Stomach smooth muscle (tissue), 2 donors: ENCODE results near the gene ALOXE3.
"Not testable (repeated sequence)": the region's sequence is repeated elsewhere in the genome, so short reads cannot be mapped to it uniquely, and the experiment has no call there.

ENCODE experiments used
- H3K27ac ChIP-seq: one replicate; pipeline ENCODE4 v1.7.0; 2013; ENCODE audit warnings: mild to moderate bottlenecking, low read length, inconsistent platforms
- H3K27me3 ChIP-seq, 2 donors: one replicate each; pipeline ENCODE4 v1.7.0; 2013; ENCODE audit warnings: low read length in 2 of 2; ENCODE audit not compliant: insufficient read depth in 2 of 2, control insufficient read depth in 1 of 2
- H3K36me3 ChIP-seq, 2 donors: one replicate each; pipeline ENCODE4 v1.7.0; 2013; ENCODE audit warnings: low read length in 2 of 2; ENCODE audit not compliant: control insufficient read depth in 2 of 2, insufficient read depth in 2 of 2
- H3K4me1 ChIP-seq: one replicate; pipeline ENCODE4 v1.7.0; 2013; ENCODE audit warnings: low read length; ENCODE audit not compliant: control insufficient read depth, insufficient read depth
- H3K4me3 ChIP-seq, 2 donors: one replicate each; pipeline ENCODE4 v1.7.0; 2013; ENCODE audit warnings: low read length in 2 of 2
- H3K9ac ChIP-seq, 2 donors: one replicate each; pipeline ENCODE4 v1.7.0; 2013; ENCODE audit warnings: low read length in 2 of 2, mild to moderate bottlenecking in 1 of 2
- H3K9me3 ChIP-seq, 2 donors: one replicate each; pipeline ENCODE4 v1.7.0; 2013; ENCODE audit warnings: low read length in 2 of 2; ENCODE audit not compliant: control insufficient read depth in 2 of 2
- donor health status: healthy.
- donor health status: Pancreatic carcinoma.

ALOXE3 gene

GRCh38 chr17:8106980-8107379 is 11.3 kb downstream of the ALOXE3 start:
- not testable (repeated sequence) for H3K4me3 ChIP-seq, H3K36me3 ChIP-seq, H3K9me3 ChIP-seq, H3K9ac ChIP-seq, H3K4me1 ChIP-seq, H3K27ac ChIP-seq
- peaks cover 34 to 38% of the 10 kb centered on the region in 2 donors for H3K27me3 ChIP-seq

GRCh38 chr17:8105957-8106398 is 12.3 kb downstream of the ALOXE3 start:
- H3K9ac ChIP-seq: no peak overlapping the region
- H3K27ac ChIP-seq: no peak overlapping the region
- H3K36me3 ChIP-seq: no peaks in the 10 kb centered on the region
- no peaks in the 10 kb centered on the region for H3K9me3 ChIP-seq
- H3K27me3 ChIP-seq: peaks cover 24 to 28% of the 10 kb centered on the region in 2 donors
- no peak overlapping the region for H3K4me3 ChIP-seq
- peaks cover 7% of the 10 kb centered on the region for H3K4me1 ChIP-seq

GRCh38 chr17:8104911-8105310 is 13.4 kb downstream of the ALOXE3 start:
- H3K9ac ChIP-seq: no peak overlapping the region
- no peak overlapping the region for H3K4me3 ChIP-seq
- H3K27me3 ChIP-seq: peaks cover 13 to 18% of the 10 kb centered on the region in 2 donors
- no peaks in the 10 kb centered on the region for H3K36me3 ChIP-seq
- no peak overlapping the region for H3K27ac ChIP-seq
- H3K9me3 ChIP-seq: no peaks in the 10 kb centered on the region
- peaks cover 3% of the 10 kb centered on the region for H3K4me1 ChIP-seq

GRCh38 chr17:8103549-8103948 is 14.8 kb downstream of the ALOXE3 start:
- H3K27ac ChIP-seq: no peak overlapping the region
- no peaks in the 10 kb centered on the region for H3K4me1 ChIP-seq
- no peaks in the 10 kb centered on the region for H3K9me3 ChIP-seq
- no peaks in the 10 kb centered on the region for H3K36me3 ChIP-seq
- H3K27me3 ChIP-seq: peaks cover 2 to 7% of the 10 kb centered on the region in 2 donors
- no peak overlapping the region for H3K4me3 ChIP-seq
- no peak overlapping the region for H3K9ac ChIP-seq

- Histone ChIP-seq H3K36me3 (no peaks in the 10 kb centered on the region), H3K27me3 (peaks cover 0 to 6% of the 10 kb centered on the region in 2 donors), H3K4me1 (no peaks in the 10 kb centered on the region), H3K9ac (no peak overlapping the region), H3K4me3 (no peak overlapping the region), H3K27ac (no peak overlapping the region), H3K9me3 (no peaks in the 10 kb centered on the region)
Measured at GRCh38 chr17:8101721-8102120, 16.6 kb downstream of the ALOXE3 start.

- no peak overlapping the region for H3K4me3 ChIP-seq
- no peaks in the 10 kb centered on the region for H3K9me3 ChIP-seq
- H3K4me1 ChIP-seq: no peaks in the 10 kb centered on the region
- H3K36me3 ChIP-seq: no peaks in the 10 kb centered on the region
- peaks cover under 1 to 6% of the 10 kb centered on the region in 2 donors for H3K27me3 ChIP-seq
- no peak overlapping the region for H3K9ac ChIP-seq
- H3K27ac ChIP-seq: no peak overlapping the region
Measured at GRCh38 chr17:8100763-8101162, 17.6 kb downstream of the ALOXE3 start.

- Histone ChIP-seq H3K4me1 (no peaks in the 10 kb centered on the region), H3K27me3 (peaks cover 3 to 10% of the 10 kb centered on the region in 2 donors), H3K27ac (no peak overlapping the region), H3K9ac (no peak overlapping the region), H3K36me3 (no peaks in the 10 kb centered on the region), H3K9me3 (no peaks in the 10 kb centered on the region), H3K4me3 (no peak overlapping the region)
Measured at GRCh38 chr17:8100111-8100510, 18.2 kb downstream of the ALOXE3 start.

GRCh38 chr17:8096541-8096940 is 21.8 kb downstream of the ALOXE3 start:
- H3K27ac ChIP-seq: no peak overlapping the region
- no peak overlapping the region for H3K4me3 ChIP-seq
- no peaks in the 10 kb centered on the region for H3K36me3 ChIP-seq
- no peaks in the 10 kb centered on the region for H3K9me3 ChIP-seq
- H3K4me1 ChIP-seq: no peaks in the 10 kb centered on the region
- peaks cover 17 to 20% of the 10 kb centered on the region in 2 donors for H3K27me3 ChIP-seq
- H3K9ac ChIP-seq: no peak overlapping the region

GRCh38 chr17:8095361-8095760 is 23.0 kb downstream of the ALOXE3 start:
- H3K9me3 ChIP-seq: no peaks in the 10 kb centered on the region
- no peak overlapping the region for H3K4me3 ChIP-seq
- H3K27me3 ChIP-seq: peaks cover 22 to 27% of the 10 kb centered on the region in 2 donors
- no peaks in the 10 kb centered on the region for H3K36me3 ChIP-seq
- no peak overlapping the region for H3K9ac ChIP-seq
- H3K4me1 ChIP-seq: no peaks in the 10 kb centered on the region
- H3K27ac ChIP-seq: no peak overlapping the region

GRCh38 chr17:8091033-8091687 is 27.2 kb downstream of the ALOXE3 start:
- Histone ChIP-seq H3K9ac (no peak overlapping the region), H3K4me1 (no peaks in the 10 kb centered on the region), H3K4me3 (no peak overlapping the region), H3K27me3 (peaks cover 32 to 41% of the 10 kb centered on the region in 2 donors), H3K27ac (no peak overlapping the region), H3K9me3 (no peaks in the 10 kb centered on the region), H3K36me3 (no peaks in the 10 kb centered on the region)

GRCh38 chr17:8089728-8090127 is 28.6 kb downstream of the ALOXE3 start:
- no peak overlapping the region for H3K27ac ChIP-seq
- H3K4me1 ChIP-seq: no peaks in the 10 kb centered on the region
- H3K36me3 ChIP-seq: no peaks in the 10 kb centered on the region
- no peaks in the 10 kb centered on the region for H3K9me3 ChIP-seq
- H3K9ac ChIP-seq: no peak overlapping the region
- peaks cover 28 to 33% of the 10 kb centered on the region in 2 donors for H3K27me3 ChIP-seq
- no peak overlapping the region for H3K4me3 ChIP-seq
